SU-DHL-6 (cell line): ENCODE measurements around the gene LRP3.
"Not testable (repeated sequence)": the region's sequence is repeated elsewhere in the genome, so short reads cannot be mapped to it uniquely, and the experiment has no call there.

Source experiments
- EZH2phosphoT487 ChIP-seq: fragments of 200-600 bp; sonication (generic), shearing (Covaris generic); conservative IDR thresholded peaks from 2 replicates; pipeline ENCODE4 v1.6.1; 2018; ENCODE audit warnings: mild to moderate bottlenecking, antibody characterized with exemption, low read length, moderate library complexity, mixed read lengths
- TF ChIP-seq, protein P1 (sequence below): fragments of 200-600 bp; sonication (generic); IDR thresholded peaks from one replicate; pipeline ENCODE4 v1.5.1; 2017; ENCODE audit warnings: antibody characterized with exemption, mild to moderate bottlenecking, low read length, moderate library complexity; ENCODE audit not compliant: insufficient read depth, poor library complexity, severe bottlenecking

DNA sequence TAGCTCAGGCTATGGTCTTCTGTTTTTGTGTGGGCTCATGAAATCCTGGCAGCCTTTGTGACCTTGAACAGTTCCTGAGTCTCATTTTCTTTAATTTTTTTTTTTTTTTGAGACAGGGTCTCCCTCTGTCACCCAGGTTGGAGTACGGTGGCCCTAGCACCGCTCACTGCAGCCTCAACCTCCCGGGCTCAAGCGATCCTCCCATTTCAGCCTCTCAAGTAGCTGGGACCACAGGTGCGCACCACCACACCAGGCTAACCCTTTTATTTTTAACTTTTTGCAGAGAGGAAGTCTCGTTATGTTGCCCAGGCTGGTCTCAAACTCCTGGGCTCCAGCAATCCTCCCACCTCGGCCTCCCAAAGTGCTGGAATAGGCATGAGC, 15.7 kb downstream of the LRP3 start:
- TF ChIP-seq, protein P1, sequence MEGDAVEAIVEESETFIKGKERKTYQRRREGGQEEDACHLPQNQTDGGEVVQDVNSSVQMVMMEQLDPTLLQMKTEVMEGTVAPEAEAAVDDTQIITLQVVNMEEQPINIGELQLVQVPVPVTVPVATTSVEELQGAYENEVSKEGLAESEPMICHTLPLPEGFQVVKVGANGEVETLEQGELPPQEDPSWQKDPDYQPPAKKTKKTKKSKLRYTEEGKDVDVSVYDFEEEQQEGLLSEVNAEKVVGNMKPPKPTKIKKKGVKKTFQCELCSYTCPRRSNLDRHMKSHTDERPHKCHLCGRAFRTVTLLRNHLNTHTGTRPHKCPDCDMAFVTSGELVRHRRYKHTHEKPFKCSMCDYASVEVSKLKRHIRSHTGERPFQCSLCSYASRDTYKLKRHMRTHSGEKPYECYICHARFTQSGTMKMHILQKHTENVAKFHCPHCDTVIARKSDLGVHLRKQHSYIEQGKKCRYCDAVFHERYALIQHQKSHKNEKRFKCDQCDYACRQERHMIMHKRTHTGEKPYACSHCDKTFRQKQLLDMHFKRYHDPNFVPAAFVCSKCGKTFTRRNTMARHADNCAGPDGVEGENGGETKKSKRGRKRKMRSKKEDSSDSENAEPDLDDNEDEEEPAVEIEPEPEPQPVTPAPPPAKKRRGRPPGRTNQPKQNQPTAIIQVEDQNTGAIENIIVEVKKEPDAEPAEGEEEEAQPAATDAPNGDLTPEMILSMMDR = not testable (repeated sequence)
- not testable (repeated sequence) for TF ChIP-seq EZH2phosphoT487
